Fibroblast of skin of right quadriceps (primary cell): ENCODE data around the gene RPS6KA2.
"Not testable (repeated sequence)": the region's sequence is repeated elsewhere in the genome, so short reads cannot be mapped to it uniquely, and the experiment has no call there.

Experiments used
- DNase-seq: peaks from one replicate; pipeline ENCODE4 v3.0.0-alpha.2; 2013

RPS6KA2 gene

DNA sequence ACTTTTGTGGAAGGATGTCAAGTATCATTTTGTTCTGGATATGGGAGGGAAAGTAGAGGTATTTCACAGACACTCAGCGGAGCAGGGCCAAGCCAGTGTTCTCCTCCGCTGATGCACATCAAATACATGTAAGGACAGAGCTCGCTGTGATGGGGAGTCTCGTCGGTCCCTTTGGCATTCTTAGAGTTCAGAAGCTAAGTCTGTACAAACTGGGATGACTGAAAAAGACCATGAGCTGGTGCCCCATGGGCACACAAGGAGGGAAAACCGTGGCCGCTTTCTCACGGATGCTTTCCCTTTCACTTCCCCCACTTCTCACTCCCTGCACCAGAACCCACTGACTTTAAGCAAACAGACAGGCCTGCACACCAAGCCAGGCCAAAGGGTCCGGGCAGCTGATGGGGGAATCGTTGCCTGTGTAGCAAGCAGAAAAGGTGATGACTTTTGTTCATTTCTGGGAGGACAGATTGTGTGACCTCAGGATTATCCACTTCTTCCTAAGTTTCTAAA, 216.6 kb downstream of the RPS6KA2 start:
- no peak for DNase-seq

DNA sequence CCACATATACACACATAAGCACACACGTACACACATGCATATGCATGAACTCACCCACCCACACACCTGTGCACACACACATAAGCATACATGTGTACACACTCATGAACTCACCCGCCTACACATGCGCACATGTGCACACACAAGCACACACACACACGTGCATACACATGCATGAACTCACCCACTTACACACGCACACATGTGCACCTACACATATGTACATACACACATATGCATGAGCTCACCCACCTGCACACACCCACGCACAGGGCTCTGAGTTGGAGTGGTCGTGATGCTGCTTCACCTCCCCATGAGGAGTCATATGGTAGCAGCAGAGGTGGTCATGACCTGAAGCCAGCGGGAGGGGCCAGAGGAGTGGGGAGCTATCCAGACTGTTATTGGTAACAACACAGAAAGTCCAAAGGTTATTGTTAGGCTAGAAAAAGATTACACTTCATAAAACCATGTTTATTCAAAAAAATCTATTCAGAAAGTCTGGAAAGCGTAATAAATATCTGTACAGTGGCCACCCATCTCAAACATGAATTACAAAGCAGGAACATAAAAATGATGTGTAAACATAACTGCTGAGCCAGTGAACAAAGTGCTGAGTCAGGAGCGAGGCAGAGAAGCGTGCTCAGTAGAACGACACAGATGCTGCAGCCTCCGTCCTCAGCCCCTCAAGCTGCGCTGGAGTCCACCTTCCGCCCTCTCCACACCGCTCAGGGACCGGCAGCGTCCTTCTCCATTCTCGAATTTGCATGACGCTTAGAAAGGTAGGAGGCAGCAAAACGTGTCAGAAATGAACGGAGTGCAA, 217.9 kb downstream of the RPS6KA2 start:
- no peak for DNase-seq

DNA sequence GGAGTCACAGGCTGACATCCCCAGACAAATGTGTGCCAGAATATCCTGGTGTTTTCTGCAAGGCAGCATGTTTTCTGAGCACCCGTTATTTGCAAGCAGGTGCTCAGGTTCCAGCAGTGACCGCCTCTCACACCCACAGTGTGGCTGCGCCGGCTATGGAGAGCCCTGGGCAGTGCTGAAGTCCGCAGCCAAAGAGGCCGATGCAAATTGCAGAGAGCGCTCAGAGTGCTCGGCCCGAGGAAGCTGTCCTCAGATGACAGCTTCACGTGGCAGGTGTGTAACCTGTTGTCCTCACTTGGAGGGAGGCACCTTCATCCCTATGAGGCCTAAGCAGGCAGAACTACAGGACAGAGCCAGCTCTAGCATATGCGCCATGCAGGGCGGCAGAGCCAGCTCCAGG, 220.9 kb downstream of the RPS6KA2 start:
- DNase-seq, result no peak

DNA sequence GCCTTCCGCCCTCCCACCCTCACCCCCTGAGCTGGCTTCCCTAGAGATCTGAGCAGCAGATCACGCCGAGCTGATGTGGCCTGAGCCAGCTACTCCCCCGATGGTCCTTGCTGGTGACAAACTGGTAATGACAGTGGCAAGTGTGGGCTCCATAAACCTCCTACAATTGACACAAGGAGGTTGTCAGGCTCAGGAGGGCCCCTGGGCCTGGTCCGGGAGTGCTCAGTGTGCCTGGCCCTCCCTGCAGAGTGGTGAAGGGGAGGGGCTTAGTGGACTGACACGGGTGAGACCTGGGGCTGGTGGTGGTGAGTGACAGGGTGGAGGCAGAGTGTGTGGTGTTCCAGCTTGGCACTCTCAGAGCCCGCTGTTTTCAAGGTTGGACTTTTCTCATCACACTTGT, 221.7 kb downstream of the RPS6KA2 start:
- no peak for DNase-seq

DNA sequence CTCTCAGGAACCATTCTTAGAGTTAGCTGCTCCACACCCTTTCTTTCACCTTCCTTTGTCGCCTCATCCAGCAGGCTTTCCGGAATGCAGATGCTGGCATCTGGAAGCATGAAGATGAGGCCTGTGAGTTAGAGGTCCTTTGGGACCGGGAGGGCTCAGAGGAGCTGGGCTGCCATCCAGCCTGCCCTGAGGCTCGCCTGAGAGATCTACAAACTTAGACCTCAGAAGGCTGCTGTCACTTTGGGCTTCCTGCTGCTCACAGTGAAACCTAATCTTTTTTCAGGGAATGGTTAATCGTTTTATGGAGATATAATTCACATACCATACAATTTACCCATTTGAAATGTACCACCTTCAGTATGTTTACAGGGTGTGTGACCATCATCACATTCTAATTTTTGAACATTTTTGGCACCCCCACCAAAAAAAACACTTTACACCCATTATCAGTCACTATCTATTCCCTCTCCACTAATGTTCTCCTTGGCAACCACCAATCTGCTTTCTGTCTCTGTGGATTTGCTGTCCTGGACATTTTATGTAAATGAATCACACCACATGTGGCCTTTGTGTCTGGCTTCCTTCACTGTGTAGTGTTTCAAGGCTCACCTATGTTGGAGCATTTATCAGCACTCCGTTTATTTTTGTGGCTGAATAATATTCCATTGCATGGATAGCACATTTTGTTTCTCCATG, 224.3 kb downstream of the RPS6KA2 start:
- DNase-seq, result peak; percentile 72

DNA sequence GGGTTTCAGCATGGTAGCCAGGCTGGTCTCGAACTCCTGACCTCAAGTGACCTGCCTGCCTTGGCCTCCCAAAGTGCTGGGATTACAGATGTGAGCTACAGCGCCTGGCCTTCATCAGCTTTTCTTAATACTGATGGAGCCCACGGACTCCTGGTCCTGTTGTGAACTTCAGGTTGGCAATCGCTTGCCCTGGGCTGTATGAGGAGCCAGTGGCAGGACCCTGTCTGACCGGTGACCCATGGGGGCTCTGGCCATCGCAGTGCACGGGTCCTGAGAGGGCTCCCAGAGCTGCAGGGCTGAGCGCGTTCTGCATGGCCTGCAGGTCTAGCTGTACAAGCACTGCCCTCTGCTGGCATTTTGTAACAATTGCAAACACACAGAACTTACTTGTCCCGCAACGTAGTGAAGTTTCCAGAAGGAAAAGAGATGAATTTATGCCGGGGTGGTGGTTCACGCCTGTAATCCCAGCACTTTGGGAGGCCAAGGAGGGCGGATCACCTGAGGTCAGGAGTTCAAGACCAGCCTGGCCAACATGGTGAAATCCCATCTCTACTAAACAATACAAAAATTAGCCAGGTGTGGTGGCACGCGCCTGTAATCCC, 226.3 kb downstream of the RPS6KA2 start:
- peak; percentile 53 for DNase-seq

DNA sequence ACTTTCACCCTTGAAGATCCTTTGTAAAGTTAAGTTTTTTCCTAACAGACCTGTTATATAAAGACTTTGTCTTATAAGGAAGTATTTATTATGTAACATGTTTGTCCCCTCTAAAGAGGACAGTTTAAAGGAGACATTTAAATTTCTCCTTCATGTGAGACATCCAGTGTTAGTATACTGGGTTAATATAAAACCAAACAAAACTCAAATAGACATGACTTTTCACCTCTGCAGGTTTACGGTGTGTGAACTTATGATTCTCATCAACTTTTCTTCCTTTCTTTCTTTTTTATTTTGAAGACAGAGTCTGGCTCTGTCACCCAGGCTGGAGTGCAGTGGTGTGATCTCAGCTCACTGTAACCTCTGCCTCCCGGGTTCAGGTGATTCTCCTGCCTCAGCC, 226.9 kb downstream of the RPS6KA2 start:
- DNase-seq, result no peak

DNA sequence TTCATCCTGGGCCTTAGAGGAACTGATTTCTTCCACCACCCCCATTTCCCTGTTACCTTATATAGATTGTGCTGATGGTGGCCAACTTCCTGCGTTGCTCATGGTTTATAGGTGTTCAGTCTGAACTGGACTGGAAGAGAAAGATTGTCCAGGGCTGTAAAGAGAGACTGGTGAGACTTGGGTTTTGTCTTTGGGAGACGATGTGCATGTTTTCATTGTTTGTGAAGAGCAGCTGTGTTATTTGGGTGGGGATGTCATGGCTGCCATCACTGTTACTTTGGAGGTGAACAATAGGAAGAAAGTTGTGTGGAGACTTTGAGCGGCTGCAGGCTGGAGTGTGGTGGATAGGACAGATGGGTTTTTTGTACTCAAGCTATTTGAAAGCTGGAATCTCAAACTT, 228.7 kb downstream of the RPS6KA2 start:
- no peak for DNase-seq

DNA sequence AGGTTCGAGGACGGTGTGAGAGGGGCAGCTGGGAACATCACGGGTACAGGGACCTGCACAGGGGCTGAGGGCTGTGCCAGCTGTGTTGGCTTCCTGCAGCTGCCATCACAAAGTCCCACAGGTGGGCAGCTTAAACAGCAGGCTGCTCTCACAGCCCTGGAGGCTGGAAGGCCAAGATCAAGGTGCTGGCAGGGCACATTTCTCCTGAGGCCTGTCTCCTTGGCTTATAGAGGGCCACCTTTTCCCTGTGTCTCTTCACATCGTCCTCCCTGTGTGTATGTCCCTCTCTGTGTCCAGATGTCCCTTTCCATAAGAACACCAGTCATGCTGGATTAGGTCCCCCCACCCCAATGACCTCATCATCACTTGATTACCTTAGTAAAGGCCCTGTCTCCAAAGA, 229.2 kb downstream of the RPS6KA2 start:
- DNase-seq, result no peak

DNA sequence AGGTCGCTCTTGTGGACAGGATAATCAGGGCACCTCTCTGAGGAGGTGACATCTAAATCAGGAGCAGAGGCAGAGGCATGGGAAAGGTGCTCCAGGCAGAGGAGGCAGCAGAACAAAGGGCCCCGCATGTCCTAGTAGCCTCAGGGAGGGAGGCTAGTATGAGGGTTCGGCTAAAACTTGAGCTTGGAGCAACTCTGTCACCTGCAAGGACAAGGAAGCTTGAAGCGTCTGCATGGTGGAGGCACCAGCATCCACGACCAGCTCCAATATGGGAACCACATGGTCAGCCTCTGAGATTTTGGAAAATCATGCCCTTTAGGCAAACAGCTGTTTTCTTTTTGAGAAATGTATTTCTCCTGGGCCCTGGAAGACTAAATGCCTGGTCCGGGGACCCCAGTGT, 231.3 kb downstream of the RPS6KA2 start:
- no peak for DNase-seq

DNA sequence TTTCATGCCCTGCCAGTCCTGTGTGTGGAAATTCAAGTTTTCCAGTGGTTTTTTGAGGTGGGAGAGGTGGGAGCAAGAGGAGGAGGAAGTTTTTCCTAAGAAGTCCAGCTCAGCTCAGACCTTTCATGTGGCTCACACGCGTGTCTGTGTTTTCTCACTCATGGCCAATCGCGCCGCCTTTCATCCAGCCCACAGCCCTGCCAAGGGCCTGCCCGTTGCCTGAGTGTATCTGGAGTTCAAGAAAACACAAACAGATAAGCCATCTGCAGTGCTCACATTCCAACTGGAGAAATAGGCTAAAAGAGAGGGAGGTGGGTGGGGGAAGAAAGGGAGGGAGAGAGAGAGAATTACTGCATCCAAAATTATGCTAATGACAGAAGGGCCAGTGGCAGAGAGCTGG, 231.7 kb downstream of the RPS6KA2 start:
- DNase-seq, result no peak

DNA sequence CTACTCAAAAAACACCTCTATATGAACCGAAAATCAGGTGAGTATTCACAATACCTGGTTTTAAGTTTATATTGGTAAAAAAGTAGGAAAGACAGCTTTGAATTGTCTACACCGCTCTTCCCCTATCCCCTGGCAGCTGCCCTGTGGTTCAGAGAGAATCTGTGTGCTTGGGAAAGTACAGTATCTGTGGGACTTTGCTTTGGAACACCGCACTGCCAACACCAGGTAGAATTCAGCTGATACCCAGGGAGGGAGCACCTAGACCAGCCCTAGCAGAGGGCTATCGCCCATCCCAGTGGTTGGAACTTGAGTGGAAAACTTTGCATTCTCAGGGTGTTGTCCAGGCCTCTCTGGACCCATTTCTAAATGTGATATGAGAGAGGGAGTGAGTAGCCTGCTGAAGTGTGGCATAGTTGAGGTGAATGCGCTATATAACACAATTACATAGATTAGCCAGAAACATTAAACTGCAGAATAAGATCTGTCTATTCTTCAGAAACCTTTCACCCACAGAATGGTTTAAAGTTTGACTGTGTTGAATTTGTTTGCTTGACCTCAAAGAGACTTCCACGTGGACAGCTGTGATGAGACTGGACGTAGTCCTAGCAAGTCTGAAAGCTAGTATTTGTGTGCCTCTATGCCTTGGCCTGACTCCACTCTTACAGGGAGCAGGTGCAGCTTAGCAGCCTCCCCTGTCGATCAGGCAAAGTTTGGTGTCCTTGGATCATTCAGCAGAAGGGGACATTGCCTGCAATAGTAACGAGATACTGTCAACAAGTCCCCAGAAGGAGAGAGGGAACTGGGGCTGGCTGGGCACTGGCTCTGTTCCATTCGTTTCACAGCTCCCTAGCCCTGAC, 232.8 kb downstream of the RPS6KA2 start:
- DNase-seq, result no peak

DNA sequence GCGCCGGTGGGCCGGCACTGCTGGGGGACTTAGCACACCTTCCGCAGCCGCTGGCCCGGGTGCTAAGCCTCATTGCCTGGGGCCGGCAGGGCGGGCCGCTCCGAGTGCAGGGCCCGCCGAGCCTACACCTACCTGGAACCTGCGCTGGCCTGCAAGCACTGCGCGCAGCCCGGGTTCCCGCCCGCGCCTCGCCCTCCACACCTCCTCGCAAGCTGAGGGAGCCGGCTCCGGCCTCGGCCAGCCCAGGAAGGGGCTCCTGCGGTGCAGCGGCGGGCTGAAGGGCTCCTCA, 233.6 kb downstream of the RPS6KA2 start:
- DNase-seq, result no peak

DNA sequence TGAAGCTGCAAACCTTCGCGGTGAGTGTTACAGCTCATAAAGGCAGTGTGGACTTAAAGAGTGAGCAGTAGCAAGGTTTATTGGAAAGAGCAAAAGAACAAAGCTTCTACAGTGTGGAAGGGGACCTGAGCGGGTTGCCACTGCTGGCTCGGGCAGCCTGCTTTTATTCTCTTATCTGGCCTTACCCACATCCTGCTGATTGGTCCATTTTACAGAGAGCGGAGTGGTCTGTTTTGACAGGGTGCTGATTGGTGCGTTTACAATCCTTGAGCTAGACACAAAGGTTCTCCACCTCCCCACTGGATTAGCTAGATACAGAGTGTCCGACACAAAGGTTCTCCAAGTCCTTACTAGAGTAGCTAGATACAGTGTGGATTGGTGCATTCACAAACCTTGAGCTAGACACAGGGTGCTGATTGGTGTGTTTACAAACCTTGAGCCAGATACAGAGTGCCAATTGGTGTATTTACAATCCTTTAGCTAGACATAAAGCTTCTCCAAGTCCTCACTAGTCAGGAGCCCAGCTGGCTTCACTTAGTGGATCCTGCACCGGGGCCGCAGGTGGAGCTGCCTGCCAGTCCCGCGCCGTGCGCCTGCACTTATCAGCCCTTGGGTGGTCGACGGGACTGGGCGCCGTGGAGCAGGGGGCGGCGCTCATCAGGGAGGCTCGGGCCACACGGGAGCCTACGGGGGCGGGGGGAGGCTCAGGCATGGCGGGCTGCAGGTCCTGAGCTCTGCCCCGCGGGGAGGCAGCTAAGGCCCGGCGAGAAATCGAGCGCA, 234.1 kb downstream of the RPS6KA2 start:
- not testable (repeated sequence) for DNase-seq

DNA sequence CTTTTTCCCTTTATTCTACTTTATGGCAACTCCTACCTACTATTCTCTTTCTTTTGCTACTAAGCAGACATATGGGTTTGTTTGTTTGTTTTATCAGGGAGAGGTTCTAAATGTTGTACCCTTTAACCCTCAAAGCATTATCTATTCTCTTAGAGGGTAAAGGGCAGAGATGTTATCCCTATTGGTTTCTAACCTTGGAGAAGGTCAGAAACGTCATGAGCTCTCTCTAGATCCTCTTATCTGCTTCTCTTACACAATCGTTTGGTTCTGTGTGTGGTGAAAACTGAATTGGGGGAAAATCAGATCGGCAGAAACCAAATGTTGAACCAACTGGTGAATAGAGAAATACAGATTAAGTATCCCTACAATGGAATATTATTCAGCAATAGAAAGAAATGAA, 237.9 kb downstream of the RPS6KA2 start:
- DNase-seq, result no peak

DNA sequence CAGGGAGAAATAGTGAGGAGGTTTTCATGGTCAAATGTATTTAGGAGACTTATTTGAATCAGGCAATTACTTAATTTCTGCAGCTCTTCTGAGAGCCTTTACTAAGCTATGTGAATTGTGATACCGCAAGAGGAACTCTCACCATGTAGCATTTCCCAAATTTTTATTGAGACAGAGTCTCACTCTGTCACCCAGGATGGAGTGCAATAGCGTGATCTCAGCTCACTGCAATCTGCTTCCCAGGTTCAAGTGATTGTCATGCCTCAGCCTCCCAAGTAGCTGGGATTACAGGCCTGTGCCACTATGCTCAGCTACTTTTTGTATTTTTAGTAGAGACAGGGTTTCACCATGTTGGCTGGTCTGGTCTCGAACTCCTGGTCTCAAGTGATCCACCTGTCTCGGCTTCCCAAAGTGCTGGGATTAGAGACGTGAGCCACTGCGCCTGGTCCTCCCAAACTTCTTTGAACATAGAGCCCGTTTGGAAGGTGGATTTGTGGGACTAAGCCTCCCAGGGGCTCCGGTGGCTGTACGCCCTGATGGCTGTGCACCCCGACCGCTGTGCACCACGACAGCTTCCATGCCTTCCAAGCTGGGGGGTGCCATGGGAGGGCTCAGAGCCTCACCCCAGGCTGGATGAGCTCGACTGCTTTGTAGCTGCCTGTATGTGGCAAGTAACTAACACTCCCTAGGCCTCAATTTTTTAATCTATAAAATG, 238.6 kb downstream of the RPS6KA2 start:
- no peak for DNase-seq

DNA sequence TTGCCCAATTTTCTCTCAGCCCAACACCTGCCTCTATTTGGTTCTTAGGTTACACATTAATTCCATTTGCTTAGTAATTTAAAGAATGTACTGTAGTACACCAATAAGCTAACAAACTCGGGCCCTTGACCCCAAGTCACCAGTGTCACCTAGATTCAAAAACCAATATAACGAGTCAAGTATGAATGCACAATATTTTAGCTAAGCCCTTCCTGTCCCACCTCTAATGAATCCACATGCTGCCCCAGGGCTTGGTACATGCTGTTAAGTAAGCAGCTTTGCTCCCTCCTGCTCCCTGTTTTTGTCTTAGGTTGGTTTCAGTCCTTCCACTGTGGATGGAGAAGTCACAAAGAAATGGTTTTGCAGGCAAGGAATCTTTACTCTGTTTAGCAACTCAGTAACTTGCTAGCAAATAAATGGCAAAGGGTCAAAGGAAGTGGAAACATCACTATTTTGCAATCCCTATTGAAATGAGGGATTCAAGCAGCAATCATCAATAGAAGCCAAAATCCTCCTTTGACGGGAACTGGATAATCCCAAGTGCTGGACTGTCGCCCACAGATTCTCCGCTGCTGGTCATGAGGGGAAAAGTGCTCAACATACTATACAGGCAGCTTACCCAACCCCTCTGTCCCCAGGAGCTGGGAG, 239.3 kb downstream of the RPS6KA2 start:
- no peak for DNase-seq

DNA sequence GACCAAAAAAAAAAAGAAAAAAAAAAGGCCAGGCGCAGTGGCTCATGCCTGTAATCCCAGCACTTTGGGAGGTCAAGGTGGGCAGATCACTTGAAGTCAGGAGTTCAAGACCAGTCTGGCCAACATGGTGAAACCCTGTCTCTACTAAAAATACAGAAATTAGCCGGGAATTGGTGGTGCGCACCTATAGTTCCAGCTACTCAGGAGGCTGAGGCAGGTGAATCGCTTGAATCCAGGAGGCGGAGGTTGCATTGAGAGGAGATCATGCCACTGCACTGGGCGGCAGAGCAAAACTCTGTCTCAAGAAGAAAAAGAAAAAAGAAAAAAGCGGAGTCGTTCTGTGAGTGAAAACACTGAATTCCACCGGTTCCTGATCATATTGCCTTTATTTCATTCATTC, 240.0 kb downstream of the RPS6KA2 start:
- not testable (repeated sequence) for DNase-seq

DNA sequence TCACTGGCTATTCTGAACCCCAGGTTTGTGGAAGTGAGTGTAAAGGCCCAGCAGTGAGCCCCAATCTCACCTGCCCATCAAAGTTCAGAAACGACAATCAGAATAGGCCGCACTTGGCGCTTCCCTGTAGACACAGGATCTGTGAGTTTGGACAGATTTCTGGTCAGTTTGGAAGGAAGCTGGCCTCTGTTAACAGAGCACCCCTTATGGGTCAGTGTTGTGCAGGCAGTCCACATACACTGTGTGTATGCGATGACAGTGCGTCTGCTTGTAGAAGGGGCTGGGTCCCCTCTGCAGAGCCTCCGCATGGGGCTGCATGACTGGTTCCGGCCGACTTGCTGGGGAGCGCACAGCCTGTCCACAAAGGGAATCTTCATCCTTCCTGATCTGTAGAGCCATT, 240.9 kb downstream of the RPS6KA2 start:
- DNase-seq, result no peak

DNA sequence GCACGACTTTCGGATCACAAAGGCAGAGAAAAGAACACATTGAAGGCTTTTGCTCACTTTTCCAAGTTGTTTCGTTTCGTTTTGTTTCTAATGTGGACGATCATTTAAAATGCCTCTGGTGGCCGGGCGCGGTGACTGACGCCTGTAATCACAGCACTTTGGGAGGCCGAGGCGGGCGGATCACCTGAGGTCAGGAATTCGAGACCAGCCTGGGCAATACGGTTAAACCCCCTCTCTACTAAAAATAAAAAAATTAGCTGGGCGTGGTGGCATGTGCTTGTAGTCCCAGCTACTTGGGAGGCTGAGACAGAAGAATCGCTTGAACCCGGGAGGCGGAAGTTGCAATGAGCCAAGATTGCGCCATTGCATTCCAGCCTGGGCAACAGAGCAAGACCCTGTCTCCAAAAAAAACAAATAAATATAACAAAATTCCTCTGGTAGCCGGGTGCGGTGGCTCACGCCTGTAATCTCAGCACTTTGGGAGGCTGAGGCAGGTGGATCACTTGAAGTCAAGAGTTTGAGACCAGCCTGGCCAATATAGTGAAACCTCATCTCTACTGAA, 243.2 kb downstream of the RPS6KA2 start:
- not testable (repeated sequence) for DNase-seq
